ENCODE results near the gene ELN. TPM values are rescaled to one million over a fixed set of nuclear protein-coding genes. Genes with fewer than 3 reads are reported as not detected.

The ELN gene
- total RNA-seq, 1 experiment from 2014 or later, result 0.37 TPM

GRCh38 chr7:74017125-74017524, 10.8 kb upstream of the ELN start:
- no peak overlapping the region for H3K14ac ChIP-seq (ENCODE audit: insufficient read depth, low read length)
- H2BK120ac ChIP-seq (ENCODE audit: low read depth, low read length, poor library complexity, severe bottlenecking), result no peak overlapping the region
- H3K9me3 ChIP-seq (ENCODE audit: control insufficient read depth, low read depth, low read length), result no peaks in the 10 kb centered on the region
- no peak overlapping the region for H4K5ac ChIP-seq (ENCODE audit: insufficient read length, low read depth, low read length)
- H3K23ac ChIP-seq (ENCODE audit: insufficient read length, low read depth, low read length), result no peak overlapping the region
- H3K4ac ChIP-seq (ENCODE audit: low read depth, low read length), result no peak overlapping the region
- Mint-ChIP-seq H3K36me3 (ENCODE audit: insufficient read depth in 1 of 3, low read depth in 3 of 3) (no peaks in the 10 kb centered on the region; a peak in 1 of 7 replicates), H3K4me3 (no peak overlapping the region), H3K27me3 (ENCODE audit: low read depth) (peaks cover 2% of the 10 kb centered on the region), H3K9me3 (no peaks in the 10 kb centered on the region; a peak in 1 of 5 replicates), H3K27ac (peak overlapping the region in 2 of 3 experiments; percentile 1 to 77; a peak in 3 of 7 replicates), H3K4me1 (peaks cover 17 to 30% of the 10 kb centered on the region in 2 experiments)
- no peak overlapping the region for H2BK5ac ChIP-seq (ENCODE audit: insufficient read length, low read length)
- no peaks in the 10 kb centered on the region for H3K79me2 ChIP-seq (ENCODE audit: insufficient read depth, low read length)
- no peaks in the 10 kb centered on the region for H4K20me1 ChIP-seq (ENCODE audit: control insufficient read depth, insufficient read depth, insufficient read length)
- no peak for DNase-seq
- H4K91ac ChIP-seq (ENCODE audit: insufficient read length, low read depth, low read length), result no peak overlapping the region
- no peak overlapping the region for H2AK5ac ChIP-seq (ENCODE audit: insufficient read length, low read length)
- no peaks in the 10 kb centered on the region for H3K23me2 ChIP-seq (ENCODE audit: insufficient read length, low read depth, low read length, poor library complexity, severe bottlenecking)
- no peaks in the 10 kb centered on the region for H3K27me3 ChIP-seq (ENCODE audit: insufficient read depth, low read length)
- H2AFZ ChIP-seq (ENCODE audit: low read length), result no peak overlapping the region
- H3T11ph ChIP-seq (ENCODE audit: low read length), result no peak overlapping the region
- no peak overlapping the region for H3K18ac ChIP-seq (ENCODE audit: insufficient read length, low read depth, low read length)
- no peak overlapping the region for H4K8ac ChIP-seq (replicated peaks; ENCODE audit: insufficient read length, low read depth, low read length)
- H3K4me2 ChIP-seq (ENCODE audit: insufficient read depth, insufficient read length, low read length), result no peak overlapping the region
- H2BK15ac ChIP-seq (ENCODE audit: low read depth, low read length), result no peak overlapping the region
- H3K4me1 ChIP-seq (ENCODE audit: insufficient read depth, low read length), result no peaks in the 10 kb centered on the region
- WGBS (ENCODE audit: extremely low coverage, insufficient read length, low lambda C conversion rate), result no CpG with 5 or more reads among the region's 6 CpGs
- H2BK20ac ChIP-seq (ENCODE audit: low read depth, low read length, poor library complexity, severe bottlenecking), result no peak overlapping the region
- H2BK12ac ChIP-seq (ENCODE audit: insufficient read length, low read depth, low read length), result no peak overlapping the region
- no peak overlapping the region for H3K27ac ChIP-seq (ENCODE audit: insufficient read length, low read depth, low read length)
- no peaks in the 10 kb centered on the region for H3K79me1 ChIP-seq (ENCODE audit: insufficient read depth, low read depth, low read length, poor library complexity, severe bottlenecking)
- no peak overlapping the region for H3K9ac ChIP-seq (ENCODE audit: extremely low read depth, insufficient read length, low read length)
- TF ChIP-seq CTCF (conservative IDR thresholded peaks at IDR 0.05), result no peak
- no peak overlapping the region for H3K56ac ChIP-seq (ENCODE audit: insufficient read length, low read depth, low read length)
